Naive thymus-derived CD8-positive, alpha-beta T cell (primary cell): ENCODE measurements around the gene RPTOR. TPM values are rescaled to one million over a fixed set of nuclear protein-coding genes. Genes with fewer than 3 reads are reported as not detected.

ENCODE experiments used
- ATAC-seq, 2 donors: fragments of 150-1000 bp; cut with Tn5 transposase in 1 of 2; sonication (Bioruptor Pico), chemical (Tn5 transposase) in 1 of 2; 1 replicate in 1 of 2; 2 replicates in 1 of 2; pipeline ENCODE4 v1.10.0; 2021; ENCODE audit warnings: mild to moderate bottlenecking in 2 of 2, moderate library complexity in 2 of 2
- POLR2A ChIA-PET: fragments of 350-600 bp; sonication (Branson Sonifier 250); formaldehyde crosslinking; loops from one replicate; lab custom pipeline; 2021; ENCODE audit warnings: antibody characterized with exemption; lab: Charles Lee
- DNase-seq, 10 donors: peaks; one replicate each; pipeline versions ENCODE4 v3.0.0 to v3.0.0-alpha.2; 2020 to 2022
- H3K27ac Mint-ChIP-seq, 10 donors: one replicate each; pipeline ENCODE4 v1.8.0; 2020 to 2022; ENCODE audit warnings: mild to moderate bottlenecking in 10 of 10, mixed read lengths in 10 of 10, moderate library complexity in 4 of 10, inconsistent platforms in 1 of 10
- H3K27me3 Mint-ChIP-seq, 5 donors: one replicate each; pipeline ENCODE4 v1.8.0; 2021 to 2022; ENCODE audit warnings: mixed read lengths in 5 of 5
- H3K36me3 Mint-ChIP-seq, 3 donors: one replicate each; pipeline ENCODE4 v1.8.0; 2020 to 2022; ENCODE audit warnings: mixed read lengths in 3 of 3, mild to moderate bottlenecking in 2 of 3, inconsistent platforms in 1 of 3
- H3K4me1 Mint-ChIP-seq, 4 donors: one replicate each; pipeline ENCODE4 v1.8.0; 2021 to 2022; ENCODE audit warnings: mixed read lengths in 4 of 4
- H3K4me3 Mint-ChIP-seq, 10 donors: one replicate each; pipeline ENCODE4 v1.8.0; 2020 to 2022; ENCODE audit warnings: mild to moderate bottlenecking in 10 of 10, mixed read lengths in 10 of 10, moderate library complexity in 6 of 10, inconsistent platforms in 1 of 10
- H3K9me3 Mint-ChIP-seq, 9 donors: one replicate each; pipeline ENCODE4 v1.8.0; 2020 to 2022; ENCODE audit warnings: mixed read lengths in 9 of 9, mild to moderate bottlenecking in 3 of 9, inconsistent platforms in 1 of 9, moderate library complexity in 1 of 9
- polyA plus RNA-seq, 3 donors: library from polyadenylated mRNA; unstranded; fragments of 300-500 nt; fragmentation: Illumina TruSeq; gene quantifications; one replicate each; pipeline ENCODE4 v1.2.3, GENCODE V29; 2021
- total RNA-seq, 8 experiments: library from RNA in 2 of 8; stranded (reverse) in 2 of 8; gene quantifications; one replicate each; pipeline ENCODE4 v1.2.3 and lab custom pipeline; 2021 to 2026

Gene RPTOR
- total and polyA plus RNA-seq, 5 experiments from 2014 or later: 5.3 to 53.9 (median 10.2) TPM

GRCh38 chr17:80898716-80899115 is 354.1 kb downstream of the RPTOR start:
- DNase-seq (no peak), ATAC-seq (no peak)
- Mint-ChIP-seq H3K27me3 (no peaks in the 10 kb centered on the region), H3K4me1 (peaks cover 3 to 26% (median 19%) of the 10 kb centered on the region in 4 donors), H3K9me3 (no peaks in the 10 kb centered on the region), H3K36me3 (peaks cover 0 to 57% (median 10%) of the 10 kb centered on the region in 3 donors), H3K4me3 (no peak overlapping the region), H3K27ac (peak overlapping the region in 3 of 10 donors; percentile 32 to 52 (median 40))
- POLR2A ChIA-PET: no interaction called here

- peak; percentile 49 to 84 (median 72) for DNase-seq
- Mint-ChIP-seq H3K4me1 (peaks cover 3 to 25% (median 19%) of the 10 kb centered on the region in 4 donors), H3K4me3 (no peak overlapping the region), H3K9me3 (no peaks in the 10 kb centered on the region), H3K27ac (peak overlapping the region in 7 of 10 donors; percentile 20 to 91 (median 40)), H3K36me3 (peaks cover 0 to 51% (median 13%) of the 10 kb centered on the region in 3 donors), H3K27me3 (no peaks in the 10 kb centered on the region)
- POLR2A ChIA-PET: interaction anchor here (0.7 kb wide), 1 partner anchor 445 kb away, joined by 3 read pairs; no protein-coding TSS in a partner anchor
- peak; percentile 85 to 93 for ATAC-seq
Observed at GRCh38 chr17:80899402-80900268, 355.0 kb downstream of the RPTOR start.

GRCh38 chr17:80901319-80901718 is 356.7 kb downstream of the RPTOR start:
- Mint-ChIP-seq H3K9me3 (no peaks in the 10 kb centered on the region), H3K4me3 (no peak overlapping the region), H3K27me3 (no peaks in the 10 kb centered on the region), H3K36me3 (peaks cover 0 to 37% (median 7%) of the 10 kb centered on the region in 3 donors), H3K4me1 (peaks cover 3 to 25% (median 15%) of the 10 kb centered on the region in 4 donors), H3K27ac (peak overlapping the region in 3 of 10 donors; percentile 22 to 63 (median 53))
- DNase-seq (no peak), ATAC-seq (no peak)
- POLR2A ChIA-PET: no interaction called here

GRCh38 chr17:80902197-80902962 is 357.7 kb downstream of the RPTOR start:
- H3K4me3 Mint-ChIP-seq: peak overlapping the region in 1 of 10 donors; percentile 40
- H3K27me3 Mint-ChIP-seq: no peaks in the 10 kb centered on the region
- H3K4me1 Mint-ChIP-seq: peaks cover 3 to 25% (median 15%) of the 10 kb centered on the region in 4 donors
- H3K36me3 Mint-ChIP-seq: peaks cover 0 to 30% (median 6%) of the 10 kb centered on the region in 3 donors
- no peak for DNase-seq
- POLR2A ChIA-PET: interaction anchor here (0.5 kb wide), 1 partner anchor 110 kb away, joined by 5 read pairs; no protein-coding TSS in a partner anchor
- peak overlapping the region in 2 of 10 donors; percentile 49 to 87 for H3K27ac Mint-ChIP-seq
- H3K9me3 Mint-ChIP-seq: no peaks in the 10 kb centered on the region
- ATAC-seq: no peak

GRCh38 chr17:80902963-80903611 is 358.4 kb downstream of the RPTOR start:
- Mint-ChIP-seq H3K4me1 (peaks cover 3 to 25% (median 15%) of the 10 kb centered on the region in 4 donors), H3K36me3 (peaks cover 0 to 30% (median 5%) of the 10 kb centered on the region in 3 donors)
- POLR2A ChIA-PET: interaction anchor here (0.5 kb wide), 1 partner anchor 109 kb away, joined by 5 read pairs; no protein-coding TSS in a partner anchor

GRCh38 chr17:80904036-80904753 is 359.6 kb downstream of the RPTOR start:
- Mint-ChIP-seq H3K27ac (peak overlapping the region in 1 of 10 donors; percentile 77), H3K9me3 (no peaks in the 10 kb centered on the region), H3K27me3 (no peaks in the 10 kb centered on the region), H3K4me3 (no peak overlapping the region), H3K36me3 (peaks cover 0 to 35% (median 5%) of the 10 kb centered on the region in 3 donors), H3K4me1 (peaks cover 3 to 21% (median 13%) of the 10 kb centered on the region in 4 donors)
- ATAC-seq (no peak), DNase-seq (peak in 1 of 10 donors; percentile 52)
- POLR2A ChIA-PET: no interaction called here

More at GRCh38 chr17:80902963-80903611, 358.4 kb downstream of the RPTOR start:
- peak overlapping the region in 1 of 10 donors; percentile 34 for H3K27ac Mint-ChIP-seq
- no peak for ATAC-seq
- H3K27me3 Mint-ChIP-seq: no peaks in the 10 kb centered on the region
- DNase-seq: no peak
- no peak overlapping the region for H3K4me3 Mint-ChIP-seq
- H3K9me3 Mint-ChIP-seq: no peaks in the 10 kb centered on the region

- H3K9me3 Mint-ChIP-seq: no peaks in the 10 kb centered on the region
- H3K27ac Mint-ChIP-seq: no peak overlapping the region
- DNase-seq (peak in 1 of 10 donors; percentile 41), ATAC-seq (no peak)
- H3K4me3 Mint-ChIP-seq: no peak overlapping the region
- POLR2A ChIA-PET: interaction anchor here (0.7 kb wide), 1 partner anchor 292 kb away, joined by 4 read pairs; no protein-coding TSS in a partner anchor
- no peaks in the 10 kb centered on the region for H3K27me3 Mint-ChIP-seq
- peaks cover 0 to 50% (median 16%) of the 10 kb centered on the region in 3 donors for H3K36me3 Mint-ChIP-seq
- H3K4me1 Mint-ChIP-seq: peaks cover 2 to 26% (median 7%) of the 10 kb centered on the region in 4 donors
Observed at GRCh38 chr17:80905586-80906230, 361.1 kb downstream of the RPTOR start.

- DNase-seq (no peak), ATAC-seq (no peak)
- no peak overlapping the region for H3K4me3 Mint-ChIP-seq
- H3K27ac Mint-ChIP-seq: no peak overlapping the region
- peaks cover 2 to 23% (median 5%) of the 10 kb centered on the region in 4 donors for H3K4me1 Mint-ChIP-seq
- no peaks in the 10 kb centered on the region for H3K9me3 Mint-ChIP-seq
- H3K27me3 Mint-ChIP-seq: no peaks in the 10 kb centered on the region
- H3K36me3 Mint-ChIP-seq: peaks cover 0 to 47% (median 16%) of the 10 kb centered on the region in 3 donors
- POLR2A ChIA-PET: no interaction called here
Observed at GRCh38 chr17:80906364-80907259, 362.0 kb downstream of the RPTOR start.

GRCh38 chr17:80907281-80907680 is 362.6 kb downstream of the RPTOR start:
- ATAC-seq (no peak), DNase-seq (no peak)
- Mint-ChIP-seq H3K36me3 (peaks cover 0 to 44% (median 16%) of the 10 kb centered on the region in 3 donors), H3K4me3 (no peak overlapping the region), H3K27ac (no peak overlapping the region), H3K4me1 (peaks cover 0 to 25% (median 1%) of the 10 kb centered on the region in 4 donors), H3K9me3 (no peaks in the 10 kb centered on the region), H3K27me3 (no peaks in the 10 kb centered on the region)
- POLR2A ChIA-PET: no interaction called here

GRCh38 chr17:80908211-80908610 is 363.6 kb downstream of the RPTOR start:
- Mint-ChIP-seq H3K9me3 (no peaks in the 10 kb centered on the region), H3K27me3 (no peaks in the 10 kb centered on the region), H3K27ac (peak overlapping the region in 1 of 10 donors; percentile 34), H3K36me3 (peaks cover 0 to 47% (median 16%) of the 10 kb centered on the region in 3 donors), H3K4me3 (peak overlapping the region in 1 of 10 donors; percentile 34), H3K4me1 (peaks cover 0 to 31% (median 1%) of the 10 kb centered on the region in 4 donors)
- POLR2A ChIA-PET: no interaction called here
- DNase-seq (no peak), ATAC-seq (no peak)
